ENCODE measurements around the gene ALAD.
"Not testable (repeated sequence)": the region's sequence is repeated elsewhere in the genome, so short reads cannot be mapped to it uniquely, and the experiment has no call there.

The ALAD gene

GRCh38 chr9:113372059-113372458 is 29.0 kb downstream of the ALAD start:
- no peak for DNase-seq

- no peak for DNase-seq
Observed at GRCh38 chr9:113370806-113371325, 30.2 kb downstream of the ALAD start.

GRCh38 chr9:113369855-113370140 is 31.3 kb downstream of the ALAD start:
- DNase-seq: no peak

- DNase-seq: no peak
Observed at GRCh38 chr9:113368982-113369854, 31.9 kb downstream of the ALAD start.

GRCh38 chr9:113368348-113368981 is 32.6 kb downstream of the ALAD start:
- DNase-seq: no peak

- DNase-seq: not testable (repeated sequence)
Observed at GRCh38 chr9:113365652-113366051, 35.4 kb downstream of the ALAD start.

- no peak for DNase-seq
Observed at GRCh38 chr9:113364951-113365350, 36.1 kb downstream of the ALAD start.

- DNase-seq: no peak
Observed at GRCh38 chr9:113363336-113363735, 37.7 kb downstream of the ALAD start.

- no peak for DNase-seq
Observed at GRCh38 chr9:113361304-113362018, 39.6 kb downstream of the ALAD start.

- DNase-seq: no peak
Observed at GRCh38 chr9:113360242-113360842, 40.7 kb downstream of the ALAD start.

- DNase-seq: no peak
Observed at GRCh38 chr9:113359385-113359784, 41.7 kb downstream of the ALAD start.

- no peak for DNase-seq
Observed at GRCh38 chr9:113356686-113357292, 44.3 kb downstream of the ALAD start.

- no peak for DNase-seq
Observed at GRCh38 chr9:113355040-113355596, 46.0 kb downstream of the ALAD start.

GRCh38 chr9:113352411-113352810 is 48.7 kb downstream of the ALAD start:
- no peak for DNase-seq

- DNase-seq: no peak
Observed at GRCh38 chr9:113352006-113352405, 49.1 kb downstream of the ALAD start.

- no peak for DNase-seq
Observed at GRCh38 chr9:113350937-113351336, 50.1 kb downstream of the ALAD start.

GRCh38 chr9:113350107-113350661 is 50.9 kb downstream of the ALAD start:
- peak; percentile 19 for DNase-seq

GRCh38 chr9:113349445-113350094 is 51.5 kb downstream of the ALAD start, which contains the start of gene BSPRY:
BSPRY (plus strand) TSS chr9:113349541; CDS start chr9:113349580, 39 bp downstream.
- DNase-seq: peak; percentile 52

- DNase-seq: no peak
Observed at GRCh38 chr9:113349066-113349444, 52.0 kb downstream of the ALAD start.

- no peak for DNase-seq
Observed at GRCh38 chr9:113348437-113348836, 52.6 kb downstream of the ALAD start.

GRCh38 chr9:113345671-113346070 is 55.4 kb downstream of the ALAD start:
- DNase-seq: no peak

- DNase-seq: no peak
Observed at GRCh38 chr9:113345190-113345589, 55.9 kb downstream of the ALAD start.

All from NCI-H146 (cell line).